Muscle layer of colon (tissue), 2 donors: Measurements from ENCODE around the gene LHFPL3.

Experiments
- H3K27ac ChIP-seq: one replicate; pipeline ENCODE4 v1.7.0; 2013; ENCODE audit warnings: low read depth, mild to moderate bottlenecking, low read length, moderate library complexity
- H3K27me3 ChIP-seq, 2 donors: one replicate each; pipeline ENCODE4 v1.7.0; 2013; ENCODE audit warnings: low read length in 2 of 2, mild to moderate bottlenecking in 2 of 2; ENCODE audit not compliant: insufficient read depth in 2 of 2, control insufficient read depth in 1 of 2
- H3K36me3 ChIP-seq: one replicate; pipeline ENCODE4 v1.7.0; 2013; ENCODE audit warnings: mild to moderate bottlenecking, low read length; ENCODE audit not compliant: insufficient read depth
- H3K4me1 ChIP-seq: one replicate; pipeline ENCODE4 v1.7.0; 2013; ENCODE audit warnings: mild to moderate bottlenecking, low read length; ENCODE audit not compliant: insufficient read depth
- H3K4me3 ChIP-seq, 2 donors: one replicate each; pipeline ENCODE4 v1.7.0; 2013; ENCODE audit warnings: low read length in 2 of 2, low read depth in 1 of 2, mild to moderate bottlenecking in 1 of 2, moderate library complexity in 1 of 2
- H3K9ac ChIP-seq: one replicate; pipeline ENCODE4 v1.7.0; 2013; ENCODE audit warnings: low read length
- H3K9me3 ChIP-seq: one replicate; pipeline ENCODE4 v1.7.0; 2013; ENCODE audit warnings: mild to moderate bottlenecking, low read length
- donor health status: abdominal sarcoma.
- donor health status: Adenocarcinoma of cecum.

Gene LHFPL3

DNA sequence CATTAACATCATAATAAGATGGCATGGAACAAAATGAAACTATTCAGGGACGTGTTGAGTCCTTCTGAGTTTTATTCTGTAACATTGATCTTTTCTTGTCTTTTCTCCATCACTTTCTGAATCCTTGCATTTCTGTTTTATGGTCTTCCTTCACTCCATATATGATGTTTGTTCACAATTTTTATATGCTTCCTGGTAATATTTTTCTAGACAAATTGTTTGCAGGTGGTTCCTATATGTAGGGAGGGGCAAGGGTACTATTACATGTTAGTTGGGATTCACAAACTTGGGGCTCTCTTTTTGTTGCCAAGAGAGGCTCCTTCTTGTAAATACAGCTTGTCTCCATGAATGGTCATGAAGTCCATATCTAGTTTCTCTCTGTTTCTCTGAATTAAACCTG is 159.2 kb downstream of the LHFPL3 start:
- no peak overlapping the region for H3K27ac ChIP-seq
- H3K36me3 ChIP-seq: no peaks in the 10 kb centered on the region
- H3K9ac ChIP-seq: no peak overlapping the region
- no peaks in the 10 kb centered on the region for H3K9me3 ChIP-seq
- no peaks in the 10 kb centered on the region for H3K27me3 ChIP-seq
- no peaks in the 10 kb centered on the region for H3K4me1 ChIP-seq
- H3K4me3 ChIP-seq: no peak overlapping the region

DNA sequence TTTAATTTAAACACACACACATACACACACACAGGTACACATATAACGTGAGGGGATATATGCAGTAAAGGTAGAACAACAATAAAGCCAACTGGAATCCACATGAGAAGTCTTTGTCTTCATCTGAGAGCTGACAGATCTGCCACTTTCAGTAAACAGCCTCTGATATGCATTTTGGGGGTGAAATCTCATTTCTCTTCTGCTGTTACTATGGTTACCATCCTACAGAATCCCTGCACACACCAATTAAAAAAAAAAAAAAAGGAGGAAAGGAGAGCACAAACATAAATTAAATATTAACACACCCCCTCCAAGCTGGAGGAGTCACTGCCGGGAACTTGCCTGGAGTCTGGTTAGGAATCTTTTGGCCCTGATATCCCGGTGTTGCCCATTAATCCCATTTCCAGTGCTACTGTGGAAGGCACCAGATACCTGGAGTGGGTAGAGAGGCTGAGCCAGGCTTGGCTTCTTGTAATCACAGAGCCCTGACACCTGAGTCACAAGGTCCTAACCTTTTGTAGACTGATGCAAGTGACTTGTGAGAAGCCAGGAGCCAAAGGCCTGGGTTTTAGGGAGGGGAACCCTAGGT is 169.1 kb downstream of the LHFPL3 start:
- H3K27me3 ChIP-seq: no peaks in the 10 kb centered on the region
- H3K9ac ChIP-seq: no peak overlapping the region
- no peaks in the 10 kb centered on the region for H3K9me3 ChIP-seq
- no peak overlapping the region for H3K27ac ChIP-seq
- H3K4me3 ChIP-seq: no peak overlapping the region
- H3K4me1 ChIP-seq: no peaks in the 10 kb centered on the region
- no peaks in the 10 kb centered on the region for H3K36me3 ChIP-seq

DNA sequence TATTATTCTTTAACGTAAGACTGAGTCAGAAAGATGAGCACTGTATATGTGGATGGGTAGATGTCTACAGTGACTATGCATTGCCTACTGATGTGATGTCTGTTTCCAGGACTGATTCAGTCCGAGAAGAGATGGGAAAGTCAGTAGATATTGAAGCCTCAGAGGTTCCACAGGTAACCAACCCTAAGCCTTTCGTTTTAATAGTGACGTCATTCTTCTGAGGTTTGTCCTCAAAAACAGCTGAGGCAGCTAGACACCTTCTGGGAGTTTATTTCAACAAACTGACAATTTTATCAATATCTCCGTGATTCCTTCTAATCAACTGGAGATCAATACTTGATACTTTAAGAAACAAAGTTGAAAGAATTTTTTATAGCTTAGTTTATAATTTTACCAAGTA is 171.6 kb downstream of the LHFPL3 start:
- H3K27ac ChIP-seq: no peak overlapping the region

DNA sequence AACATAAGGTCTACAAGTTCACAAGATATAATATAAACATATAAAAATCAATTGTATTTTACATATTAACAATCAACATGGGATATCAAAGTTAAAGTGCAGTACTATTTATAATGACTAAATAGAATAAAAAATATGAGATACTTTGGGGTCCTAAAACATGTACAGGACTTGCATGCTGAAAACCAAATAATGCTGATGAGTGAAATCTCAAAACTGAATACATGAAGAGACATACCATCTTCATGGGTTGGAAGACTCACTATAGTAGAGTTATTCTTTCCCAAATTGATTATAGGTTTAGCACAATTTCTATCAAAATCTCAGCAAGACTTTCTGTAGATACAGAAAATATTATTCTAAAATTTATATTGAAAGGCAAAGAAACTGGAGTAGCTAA is 181.5 kb downstream of the LHFPL3 start:
- Histone ChIP-seq H3K4me3 (no peak overlapping the region), H3K4me1 (no peaks in the 10 kb centered on the region), H3K9ac (no peak overlapping the region), H3K36me3 (no peaks in the 10 kb centered on the region), H3K27ac (no peak overlapping the region), H3K9me3 (no peaks in the 10 kb centered on the region), H3K27me3 (no peaks in the 10 kb centered on the region)

More for the DNA sequence above, 171.6 kb downstream of the LHFPL3 start:
- Histone ChIP-seq H3K27me3 (no peaks in the 10 kb centered on the region), H3K9me3 (no peaks in the 10 kb centered on the region), H3K36me3 (no peaks in the 10 kb centered on the region), H3K4me3 (no peak overlapping the region), H3K4me1 (no peaks in the 10 kb centered on the region), H3K9ac (no peak overlapping the region)

DNA sequence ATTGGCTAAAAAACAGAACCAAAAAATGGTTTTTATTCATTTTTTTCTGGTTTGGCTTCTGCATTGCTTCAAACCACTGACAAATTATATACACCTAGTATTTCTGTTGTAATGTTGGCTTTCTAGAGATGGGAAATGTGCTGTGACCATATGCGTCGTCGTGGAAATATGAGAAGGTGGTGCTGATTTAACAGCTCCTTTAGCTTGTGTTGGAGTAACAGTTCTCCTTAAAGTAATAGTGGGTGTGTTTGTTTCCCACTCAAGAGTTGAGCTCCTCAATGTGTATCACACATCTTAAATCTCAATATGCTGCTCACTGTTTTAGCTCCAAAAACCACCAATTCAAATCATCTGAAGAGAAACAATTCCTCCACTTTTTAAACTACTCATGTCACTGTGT is 196.4 kb downstream of the LHFPL3 start:
- Histone ChIP-seq H3K9ac (no peak overlapping the region), H3K27me3 (no peaks in the 10 kb centered on the region), H3K4me1 (no peaks in the 10 kb centered on the region), H3K4me3 (no peak overlapping the region), H3K36me3 (no peaks in the 10 kb centered on the region), H3K9me3 (no peaks in the 10 kb centered on the region), H3K27ac (no peak overlapping the region)

DNA sequence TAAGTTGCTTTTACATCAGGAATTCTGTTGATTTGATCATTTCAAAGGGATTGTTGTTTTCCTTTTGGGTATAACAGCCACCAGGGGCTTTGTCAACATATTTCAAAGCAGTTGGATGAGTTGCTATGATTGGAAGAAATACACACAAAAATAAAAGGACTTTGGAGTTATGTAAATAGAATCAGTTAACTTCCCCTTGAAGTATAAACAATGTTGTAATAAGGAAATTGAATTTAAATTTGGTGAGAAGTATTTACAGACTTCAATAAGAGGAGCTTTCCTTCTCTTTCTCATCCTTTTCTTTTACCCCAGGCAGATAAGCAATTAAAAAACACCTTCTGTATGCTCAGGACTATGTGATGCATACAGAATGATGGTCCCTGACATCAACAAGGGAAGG is 199.7 kb downstream of the LHFPL3 start:
- Histone ChIP-seq H3K4me3 (no peak overlapping the region), H3K9ac (no peak overlapping the region), H3K27ac (no peak overlapping the region), H3K4me1 (no peaks in the 10 kb centered on the region), H3K9me3 (no peaks in the 10 kb centered on the region), H3K27me3 (no peaks in the 10 kb centered on the region), H3K36me3 (no peaks in the 10 kb centered on the region)

DNA sequence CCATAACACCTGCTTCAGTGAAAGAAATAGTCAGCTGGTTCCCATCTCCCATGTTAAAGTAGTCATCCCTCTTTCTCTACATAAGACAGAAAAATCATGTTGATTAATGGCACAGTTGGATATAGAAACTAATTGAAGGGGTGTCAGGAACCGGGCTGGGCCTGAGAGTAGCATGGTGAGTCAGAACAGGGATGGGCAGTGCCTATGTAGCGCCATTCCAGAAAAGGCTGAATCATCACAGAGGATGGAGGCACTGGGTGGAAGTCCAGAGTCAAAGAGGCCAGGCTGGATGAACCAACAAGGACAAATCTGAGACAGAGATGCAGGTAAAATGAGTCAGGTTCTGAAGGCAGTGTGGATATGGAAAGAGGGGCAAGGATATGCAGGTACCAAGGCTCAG is 201.2 kb downstream of the LHFPL3 start:
- no peaks in the 10 kb centered on the region for H3K4me1 ChIP-seq
- H3K27me3 ChIP-seq: no peaks in the 10 kb centered on the region
- no peak overlapping the region for H3K9ac ChIP-seq
- H3K9me3 ChIP-seq: no peaks in the 10 kb centered on the region
- no peak overlapping the region for H3K4me3 ChIP-seq
- H3K36me3 ChIP-seq: no peaks in the 10 kb centered on the region
- H3K27ac ChIP-seq: no peak overlapping the region

DNA sequence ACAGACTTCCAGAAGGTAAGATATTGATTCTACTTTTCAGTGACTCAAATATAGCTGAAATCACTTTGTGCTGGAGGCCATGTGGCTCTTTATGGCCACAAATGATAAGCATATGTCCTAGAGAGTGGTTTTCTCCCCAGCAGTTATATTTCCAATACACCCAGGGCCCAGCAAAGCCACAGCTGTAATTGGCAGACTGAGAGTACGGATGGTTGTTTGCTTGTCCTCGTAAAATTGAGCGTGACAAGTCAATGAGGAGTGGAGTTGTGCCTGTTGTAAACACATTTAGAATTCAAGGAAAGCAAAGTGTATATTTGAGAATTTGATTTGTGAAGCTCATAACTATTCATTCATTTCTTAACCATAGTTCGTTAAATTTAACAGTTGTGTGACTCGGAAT is 201.8 kb downstream of the LHFPL3 start:
- Histone ChIP-seq H3K9ac (no peak overlapping the region), H3K27ac (no peak overlapping the region), H3K27me3 (no peaks in the 10 kb centered on the region), H3K9me3 (no peaks in the 10 kb centered on the region), H3K36me3 (no peaks in the 10 kb centered on the region), H3K4me3 (no peak overlapping the region), H3K4me1 (no peaks in the 10 kb centered on the region)

DNA sequence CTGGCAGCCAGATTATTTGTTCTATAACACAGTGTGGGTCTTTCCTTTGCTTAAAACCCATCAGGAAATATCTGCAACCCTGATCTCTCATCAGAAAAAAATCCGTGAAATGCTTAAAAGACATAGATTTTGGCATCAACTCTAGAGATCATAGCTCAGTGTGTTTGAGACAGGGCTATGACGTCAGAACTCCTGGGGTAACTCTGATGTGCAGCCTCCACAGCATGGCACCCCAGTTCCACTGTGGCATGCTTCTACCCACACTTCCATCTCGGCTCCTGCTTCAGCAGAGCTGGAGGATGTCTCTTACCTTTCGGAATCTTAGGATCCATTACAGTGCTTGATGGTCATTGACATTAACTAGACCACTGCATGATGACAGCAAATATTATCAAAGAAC is 205.7 kb downstream of the LHFPL3 start:
- Histone ChIP-seq H3K4me3 (no peak overlapping the region), H3K27me3 (no peaks in the 10 kb centered on the region), H3K9me3 (no peaks in the 10 kb centered on the region), H3K4me1 (no peaks in the 10 kb centered on the region), H3K9ac (no peak overlapping the region), H3K36me3 (no peaks in the 10 kb centered on the region), H3K27ac (no peak overlapping the region)

DNA sequence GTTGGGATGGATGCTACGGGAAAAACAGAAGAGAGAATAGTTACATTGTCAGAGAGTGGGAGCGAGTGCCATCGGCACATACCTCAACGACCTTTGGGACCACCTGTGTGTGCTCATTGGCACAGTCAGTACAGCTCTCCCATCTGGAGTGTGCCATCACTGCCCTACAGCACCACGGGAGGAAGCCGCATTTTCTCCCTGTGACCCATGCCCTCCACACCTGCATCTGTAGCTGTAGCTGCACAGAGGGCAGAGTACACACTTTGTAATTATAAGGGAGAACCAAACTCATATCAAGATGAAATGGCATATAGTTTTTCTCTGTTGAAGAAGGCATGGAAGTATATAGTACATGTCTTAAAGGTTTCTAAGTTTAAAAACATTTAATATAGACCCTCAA is 207.4 kb downstream of the LHFPL3 start:
- Histone ChIP-seq H3K27me3 (no peaks in the 10 kb centered on the region), H3K27ac (no peak overlapping the region), H3K9me3 (no peaks in the 10 kb centered on the region), H3K9ac (no peak overlapping the region), H3K36me3 (no peaks in the 10 kb centered on the region), H3K4me3 (no peak overlapping the region), H3K4me1 (no peaks in the 10 kb centered on the region)

DNA sequence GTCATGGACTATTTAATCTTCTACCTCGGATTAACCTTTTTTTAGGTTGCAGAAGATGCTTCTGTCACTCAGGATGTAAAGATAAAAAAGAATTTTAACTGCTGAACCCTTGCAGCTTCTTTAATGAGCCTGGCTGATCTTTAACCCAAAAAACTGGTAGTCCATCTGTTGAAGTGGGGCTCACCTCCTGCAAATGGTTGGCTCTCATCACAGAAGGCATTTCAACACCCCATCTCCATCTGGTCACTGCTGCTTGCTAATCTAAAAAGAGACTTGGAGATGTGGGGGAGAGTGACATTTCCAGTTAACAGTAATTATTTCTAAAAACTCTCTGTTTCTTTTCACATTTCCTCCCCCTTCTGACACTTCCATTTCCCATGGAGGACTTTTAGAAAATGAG is 208.6 kb downstream of the LHFPL3 start:
- no peak overlapping the region for H3K27ac ChIP-seq
- H3K27me3 ChIP-seq: no peaks in the 10 kb centered on the region
- no peaks in the 10 kb centered on the region for H3K36me3 ChIP-seq
- H3K9me3 ChIP-seq: no peaks in the 10 kb centered on the region
- H3K4me1 ChIP-seq: no peaks in the 10 kb centered on the region
- no peak overlapping the region for H3K4me3 ChIP-seq
- no peak overlapping the region for H3K9ac ChIP-seq

DNA sequence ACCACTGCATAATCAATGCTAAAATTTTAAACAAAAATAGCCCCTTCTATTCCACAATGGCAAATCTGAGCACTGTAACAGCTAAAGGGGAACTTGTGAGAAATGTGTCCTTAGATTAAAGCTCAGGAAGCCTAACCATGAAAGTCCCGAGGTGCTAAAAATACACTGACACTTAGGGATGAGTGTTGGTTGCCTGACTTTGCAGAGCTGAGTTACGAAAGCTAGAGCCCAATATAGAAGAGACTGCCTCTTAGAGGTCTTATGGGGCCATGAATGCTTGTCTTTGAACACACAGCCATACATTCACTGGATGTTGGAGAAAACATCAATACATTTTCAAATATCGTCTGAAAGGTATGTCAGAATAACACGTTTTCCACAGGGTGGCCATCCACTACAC is 209.7 kb downstream of the LHFPL3 start:
- H3K36me3 ChIP-seq: no peaks in the 10 kb centered on the region
- H3K9ac ChIP-seq: no peak overlapping the region
- no peak overlapping the region for H3K4me3 ChIP-seq
- no peaks in the 10 kb centered on the region for H3K27me3 ChIP-seq
- no peaks in the 10 kb centered on the region for H3K4me1 ChIP-seq
- no peaks in the 10 kb centered on the region for H3K9me3 ChIP-seq
- no peak overlapping the region for H3K27ac ChIP-seq
